ENCODE results near the gene CCDC12.
"Not testable (repeated sequence)": the region's sequence is repeated elsewhere in the genome, so short reads cannot be mapped to it uniquely, and the experiment has no call there.

The CCDC12 gene

DNA sequence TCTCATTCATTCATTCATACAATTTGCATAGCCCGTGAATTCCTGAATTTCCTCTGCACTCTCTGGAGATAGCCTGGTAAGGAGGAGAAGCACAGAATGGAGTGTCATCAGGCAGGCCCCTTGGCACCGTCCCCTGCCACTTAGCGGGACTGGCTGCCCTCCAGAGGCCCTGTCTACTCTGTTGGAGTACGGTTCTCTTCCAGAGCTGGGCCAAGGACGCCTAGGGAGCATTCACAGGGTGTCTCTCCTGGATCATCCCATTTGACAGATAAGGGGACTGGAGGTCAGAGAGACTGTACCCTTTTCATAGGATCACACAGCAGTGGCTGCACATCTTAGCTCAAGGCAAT, 51.0 kb downstream of the CCDC12 start:
- no peak for DNase-seq (ENCODE audit: low read depth in 2 of 3, low spot score in 1 of 3)

DNA sequence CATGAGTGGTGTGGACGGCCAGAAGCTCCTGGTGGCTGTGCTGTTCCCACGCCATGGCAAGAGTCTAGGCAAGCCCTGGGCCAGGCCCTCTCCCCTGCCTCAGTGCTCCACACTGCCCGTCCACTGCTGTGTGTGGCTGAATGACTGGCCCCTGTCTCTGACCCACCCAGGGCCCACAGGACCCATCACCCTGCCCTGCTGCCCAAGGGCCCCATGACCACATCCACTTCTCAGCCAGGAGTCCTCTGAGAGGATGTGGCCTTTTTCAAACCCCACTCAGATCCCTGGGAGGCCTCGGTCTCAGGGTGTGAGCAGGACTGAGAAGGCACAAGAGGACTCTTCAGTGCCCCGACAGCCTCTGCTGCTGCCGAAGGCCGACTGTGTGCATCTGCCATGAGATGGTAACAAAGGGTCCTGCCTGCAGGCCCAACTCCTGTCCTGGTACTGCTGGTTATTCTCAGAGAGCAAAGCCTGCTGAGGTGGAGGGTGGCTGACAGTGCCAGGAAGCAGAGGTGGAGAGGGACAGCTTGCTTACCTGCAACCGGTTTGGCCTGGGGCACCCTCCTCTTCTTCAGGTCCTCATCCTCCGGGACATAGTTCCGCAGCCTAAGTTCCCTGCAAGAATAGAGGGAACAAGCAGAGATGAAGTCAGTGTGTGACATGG, 51.5 kb downstream of the CCDC12 start:
- no peak for DNase-seq (ENCODE audit: low read depth in 2 of 3, low spot score in 1 of 3)

GRCh38 chr3:46923559-46924350, 52.8 kb downstream of the CCDC12 start:
- DNase-seq (ENCODE audit: low read depth in 2 of 3, low spot score in 1 of 3), result peak in 1 of 3 donors; percentile 34

- DNase-seq (ENCODE audit: low read depth in 2 of 3, low spot score in 1 of 3), result no peak
Measured at GRCh38 chr3:46922871-46923558, 53.5 kb downstream of the CCDC12 start.

GRCh38 chr3:46922426-46922825, 54.1 kb downstream of the CCDC12 start:
- no peak for DNase-seq (ENCODE audit: low read depth in 2 of 3, low spot score in 1 of 3)

GRCh38 chr3:46921871-46922271, 54.7 kb downstream of the CCDC12 start:
- no peak for DNase-seq (ENCODE audit: low read depth in 2 of 3, low spot score in 1 of 3)

GRCh38 chr3:46921041-46921440, 55.5 kb downstream of the CCDC12 start:
- DNase-seq (ENCODE audit: low read depth in 2 of 3, low spot score in 1 of 3), result no peak

- DNase-seq (ENCODE audit: low read depth in 2 of 3, low spot score in 1 of 3), result no peak
Measured at GRCh38 chr3:46918634-46919033, 57.9 kb downstream of the CCDC12 start.

DNA sequence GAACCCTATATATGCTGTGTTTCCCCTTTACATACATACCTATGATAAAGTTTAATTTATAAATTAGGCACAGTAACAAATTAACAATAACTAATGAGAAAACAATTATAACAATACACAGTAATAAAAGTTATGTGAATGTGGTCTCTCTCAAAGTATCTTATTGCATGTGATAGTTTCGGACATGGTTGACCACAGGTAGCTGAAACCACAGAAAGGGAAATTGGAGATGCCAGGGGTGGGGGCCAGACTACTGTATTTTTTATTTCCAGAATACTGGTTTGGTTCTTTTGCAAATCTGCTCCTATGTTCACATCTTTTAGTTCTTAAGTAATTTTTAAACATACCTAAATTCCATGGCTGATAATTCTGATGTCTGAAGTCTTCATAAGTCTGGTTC, 58.3 kb downstream of the CCDC12 start:
- DNase-seq (ENCODE audit: low read depth in 2 of 3, low spot score in 1 of 3), result no peak

DNA sequence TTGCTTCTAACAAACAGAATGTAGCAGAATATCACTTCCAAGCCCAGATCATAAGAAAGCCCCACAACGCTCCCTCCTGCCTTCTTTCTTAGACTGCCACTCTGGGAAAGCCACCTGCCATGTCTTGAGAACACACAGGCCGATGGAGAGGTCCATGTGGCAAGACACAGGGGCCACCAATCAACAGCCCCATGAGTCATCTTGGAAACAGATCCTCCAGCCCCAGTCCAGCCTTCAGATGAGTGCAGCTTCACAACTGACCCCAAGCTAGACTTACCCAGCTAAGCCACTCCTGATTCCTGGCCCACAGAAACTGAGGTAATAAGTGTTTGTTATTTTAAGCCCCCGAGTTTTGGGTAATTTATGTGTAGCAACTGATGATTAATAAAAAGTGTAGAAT, 59.3 kb downstream of the CCDC12 start:
- no peak for DNase-seq (ENCODE audit: low read depth in 2 of 3, low spot score in 1 of 3)

- DNase-seq (ENCODE audit: low read depth in 2 of 3, low spot score in 1 of 3), result no peak
Measured at GRCh38 chr3:46916799-46917198, 59.7 kb downstream of the CCDC12 start.

GRCh38 chr3:46916278-46916677, 60.3 kb downstream of the CCDC12 start:
- DNase-seq (ENCODE audit: low read depth in 2 of 3, low spot score in 1 of 3), result no peak

- DNase-seq (ENCODE audit: low read depth in 2 of 3, low spot score in 1 of 3), result no peak
Measured at GRCh38 chr3:46915297-46915822, 61.2 kb downstream of the CCDC12 start.

- no peak for DNase-seq (ENCODE audit: low read depth in 2 of 3, low spot score in 1 of 3)
Measured at GRCh38 chr3:46914849-46915248, 61.7 kb downstream of the CCDC12 start.

- no peak for DNase-seq (ENCODE audit: low read depth in 2 of 3, low spot score in 1 of 3)
Measured at GRCh38 chr3:46913644-46914043, 62.9 kb downstream of the CCDC12 start.

DNA sequence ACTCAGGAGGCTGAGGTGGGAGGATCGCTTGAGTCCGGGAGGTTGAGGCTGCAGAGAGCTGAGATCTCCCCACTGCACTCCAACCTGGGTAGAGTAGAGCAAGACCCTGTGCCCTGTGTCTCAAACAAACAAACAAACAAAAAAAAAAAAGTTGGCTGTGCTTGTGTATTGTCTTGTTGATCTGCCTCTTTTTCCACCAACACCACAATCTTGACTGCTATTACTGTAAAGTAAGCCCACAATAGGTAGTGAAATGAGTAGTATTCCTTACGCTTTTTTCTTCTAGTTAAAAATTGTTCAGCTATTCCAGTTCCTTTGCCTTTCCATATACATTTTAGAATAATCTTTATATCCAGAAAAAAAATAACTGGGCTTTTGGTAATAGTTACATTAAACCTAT, 63.6 kb downstream of the CCDC12 start:
- DNase-seq (ENCODE audit: low read depth in 2 of 3, low spot score in 1 of 3), result no peak

DNA sequence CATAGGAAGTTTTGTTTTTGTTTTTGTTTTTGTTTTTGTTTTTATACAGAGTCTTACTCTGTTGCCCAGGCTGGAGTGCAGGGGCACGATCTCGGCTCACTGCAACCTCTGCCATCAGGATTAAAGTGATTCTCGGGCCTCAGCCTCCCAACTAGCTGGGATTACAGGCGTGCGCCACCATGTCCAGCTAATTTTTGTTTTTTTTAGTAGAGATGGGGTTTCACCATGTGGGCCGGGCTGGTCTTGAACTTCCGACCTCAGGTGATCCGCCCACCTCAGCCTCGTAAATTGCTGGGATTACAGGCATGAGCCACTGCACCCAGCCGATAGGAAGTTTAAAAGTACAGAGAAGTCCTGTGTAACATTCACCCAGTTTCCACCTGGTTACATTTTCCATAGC, 65.6 kb downstream of the CCDC12 start:
- not testable (repeated sequence) for DNase-seq (ENCODE audit: low read depth in 2 of 3, low spot score in 1 of 3)

- DNase-seq (ENCODE audit: low read depth in 2 of 3, low spot score in 1 of 3), result no peak
Measured at GRCh38 chr3:46910166-46910760, 66.3 kb downstream of the CCDC12 start.

DNA sequence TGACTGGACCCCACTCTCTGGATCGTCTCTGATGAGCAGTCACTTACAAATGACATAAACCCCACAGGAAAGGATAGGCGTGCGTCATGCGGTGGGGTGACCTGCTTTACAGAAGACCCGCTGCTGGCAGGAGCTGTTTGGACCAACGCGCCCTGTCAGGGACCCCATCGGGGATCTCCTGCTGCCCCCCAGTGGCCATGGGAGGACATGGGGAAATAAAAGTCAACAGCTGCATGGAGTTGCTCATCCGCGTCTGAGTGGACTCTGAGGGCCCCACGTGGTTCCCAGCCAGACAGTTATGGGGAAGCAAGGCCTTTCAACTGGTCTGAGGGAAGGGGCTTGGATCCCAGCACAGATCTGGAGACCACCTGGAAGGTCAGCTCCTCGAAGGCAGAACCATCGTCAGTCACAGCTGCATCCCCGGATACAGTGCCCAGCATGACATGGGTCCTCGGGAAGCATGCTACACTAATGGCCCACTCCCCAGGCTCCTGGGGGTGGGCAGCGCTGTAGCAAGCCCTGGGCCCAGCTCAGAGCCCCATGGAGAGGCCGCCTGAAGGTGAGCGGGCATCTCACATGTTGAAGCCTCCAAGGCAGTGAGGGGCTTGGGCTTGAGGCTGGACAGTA, 66.9 kb downstream of the CCDC12 start:
- DNase-seq (ENCODE audit: low read depth in 2 of 3, low spot score in 1 of 3), result peak; percentile 73 to 76 (median 74)

DNA sequence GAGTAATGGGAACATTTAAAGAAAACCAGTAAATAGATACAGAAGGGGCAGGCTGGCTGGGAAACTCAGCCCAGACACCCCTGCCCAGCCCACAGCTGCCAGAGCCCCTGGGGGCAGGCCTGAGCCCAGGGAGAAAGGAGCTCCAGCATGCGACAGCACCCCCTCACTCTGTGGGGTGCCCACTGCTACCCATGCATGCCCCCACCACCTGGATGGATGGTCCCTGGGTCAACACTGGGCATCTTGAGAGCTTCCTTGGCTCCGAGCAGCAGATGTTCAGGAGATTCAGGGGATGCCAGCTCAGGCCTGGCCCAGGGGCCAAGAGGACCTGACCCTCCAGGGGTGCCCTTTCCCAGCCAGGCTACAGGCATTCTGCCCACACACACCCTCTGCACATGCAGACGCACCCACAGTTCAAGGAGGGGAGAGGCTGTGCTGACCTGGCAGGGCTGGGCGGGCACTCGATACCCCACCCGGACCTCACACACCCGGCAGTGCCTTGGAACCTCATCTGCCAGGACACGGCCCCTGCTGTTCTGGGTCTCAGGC, 67.5 kb downstream of the CCDC12 start:
- DNase-seq (ENCODE audit: low read depth in 2 of 3, low spot score in 1 of 3), result no peak

Data from stimulated activated CD4-positive, alpha-beta T cell treated with anti-CD3 and anti-CD28 coated beads, Interleukin-12 subunit alpha, Interleukin-12 subunit beta, amount 100 ng/mL, for 48 hours (primary cell).